ENCODE measurements around the gene TSHZ1.

GRCh38 chr18:75322206-75322605, 111.6 kb downstream of the TSHZ1 start:
- TF ChIP-seq CTCF (IDR thresholded peaks at IDR 0.05; ENCODE audit: low read depth, low read length) (no peak), EZH2phosphoT487 (IDR thresholded peaks at IDR 0.05; ENCODE audit: low read depth) (no peak)

Data from OCI-LY3 (cell line).